Transverse colon (tissue), 4 donors: ENCODE results near the gene GPR42. TPM values are rescaled to one million over a fixed set of nuclear protein-coding genes. Genes with fewer than 3 reads are reported as not detected.
"Not testable (repeated sequence)": the region's sequence is repeated elsewhere in the genome, so short reads cannot be mapped to it uniquely, and the experiment has no call there.

ENCODE experiments used
- DNase-seq: peaks from one replicate; pipeline ENCODE4 v3.0.0-alpha.2; 2019
- H3K27ac ChIP-seq, 4 donors: fragments of 200-600 bp; sonication (generic); 2 replicates each; pipeline ENCODE4 v1.5.1; 2016 to 2018; ENCODE audit warnings: inconsistent platforms in 4 of 4
- H3K27me3 ChIP-seq: fragments of 200-600 bp; sonication (generic); 2 replicates; pipeline ENCODE4 v1.5.1; 2017; ENCODE audit warnings: inconsistent platforms
- H3K36me3 ChIP-seq, 4 donors: fragments of 200-600 bp; sonication (generic); 2 replicates each; pipeline ENCODE4 v1.5.1; 2017 to 2019; ENCODE audit warnings: inconsistent platforms in 4 of 4
- H3K4me1 ChIP-seq, 4 donors: fragments of 200-600 bp; sonication (generic); 2 replicates each; pipeline ENCODE4 v1.5.1; 2017 to 2020; ENCODE audit warnings: inconsistent platforms in 4 of 4
- H3K4me3 ChIP-seq, 4 donors: fragments of 200-600 bp; sonication (generic); 1 replicate in 1 of 4; 2 replicates in 3 of 4; pipeline versions ENCODE4 v1.5.1 to v1.6.1; 2017 to 2019; ENCODE audit warnings: inconsistent platforms in 4 of 4
- H3K9me3 ChIP-seq, 2 donors: fragments of 200-600 bp; sonication (generic); 2 replicates each; pipeline ENCODE4 v1.5.1; 2017 to 2019; ENCODE audit warnings: inconsistent platforms in 2 of 2
- EP300 ChIP-seq: sonication (generic); formaldehyde crosslinking; IDR thresholded peaks from one replicate; pipeline ENCODE4 v1.6.1; 2017; ENCODE audit warnings: antibody characterized with exemption, low read depth
- POLR2A ChIP-seq: fragments of 450-650 bp; IDR thresholded peaks from one replicate; pipeline ENCODE4 v1.6.1; 2016; ENCODE audit warnings: antibody characterized with exemption, mild to moderate bottlenecking, moderate library complexity
- POLR2AphosphoS5 ChIP-seq, 3 donors: sonication (generic); formaldehyde crosslinking; IDR thresholded peaks; one replicate each; pipeline ENCODE4 v1.6.1; 2016; ENCODE audit warnings: antibody characterized with exemption in 3 of 3
- WGBS, 2 donors: methylation state at CpG; one replicate each; pipeline ENCODE4 v1.1.5; 2018; ENCODE audit warnings: low coverage in 1 of 2; 5-methylcytosine and 5-hydroxymethylcytosine counted together
- in situ Hi-C, 4 donors: fragments of 200-750 bp; cut with MboI; loops; one replicate each; pipeline versions ENCODE4 v1.15.0 to v1.15.1; 2017; ENCODE audit warnings: low sequenced_read_pairs in 3 of 4, low pct_ligation_motif_present in 1 of 4, low pct_unique_long_range_greater_than_20kb in 1 of 4
- intact Hi-C: fragments of 100-400 bp; cut with DNase I; formaldehyde crosslinking; loops from one replicate; pipeline ENCODE4 v1.15.1; 2023; ENCODE audit warnings: low total_unique reads
- total RNA-seq, 4 donors: library from RNA; depleted of rRNA; stranded (reverse); fragments of >200 nt; gene quantifications; one replicate each; pipeline ENCODE4 v1.1.0, GENCODE V29; 2016
- TF ChIP-seq, protein P1 (sequence below), 5 experiments: fragments of 200-600 bp in 3 of 5; fragments of 450-650 bp in 2 of 5; sonication (generic) in 3 of 5; IDR thresholded peaks; 1 replicate in 2 of 5; 2 replicates in 3 of 5; pipeline ENCODE4 v1.5.1; 2016 to 2017; ENCODE audit warnings: antibody characterized with exemption in 5 of 5, inconsistent platforms in 3 of 5, mild to moderate bottlenecking in 2 of 5, moderate library complexity in 1 of 5

The GPR42 gene
- total RNA-seq, 4 donors from 2014 or later = not detected

GRCh38 chr19:35368378-35368777 is 2.5 kb upstream of the GPR42 start:
- in situ Hi-C loops (loop anchor here in 1 of 4 donors (25.0 kb wide), 1 partner anchor 94 kb away; no protein-coding TSS in a partner anchor), intact Hi-C loops (no loop called here)
- H3K4me3 ChIP-seq = no peak overlapping the region
- H3K27me3 ChIP-seq = no peaks in the 10 kb centered on the region
- no peak for DNase-seq
- no peak overlapping the region for H3K27ac ChIP-seq
- TF ChIP-seq, protein P1, sequence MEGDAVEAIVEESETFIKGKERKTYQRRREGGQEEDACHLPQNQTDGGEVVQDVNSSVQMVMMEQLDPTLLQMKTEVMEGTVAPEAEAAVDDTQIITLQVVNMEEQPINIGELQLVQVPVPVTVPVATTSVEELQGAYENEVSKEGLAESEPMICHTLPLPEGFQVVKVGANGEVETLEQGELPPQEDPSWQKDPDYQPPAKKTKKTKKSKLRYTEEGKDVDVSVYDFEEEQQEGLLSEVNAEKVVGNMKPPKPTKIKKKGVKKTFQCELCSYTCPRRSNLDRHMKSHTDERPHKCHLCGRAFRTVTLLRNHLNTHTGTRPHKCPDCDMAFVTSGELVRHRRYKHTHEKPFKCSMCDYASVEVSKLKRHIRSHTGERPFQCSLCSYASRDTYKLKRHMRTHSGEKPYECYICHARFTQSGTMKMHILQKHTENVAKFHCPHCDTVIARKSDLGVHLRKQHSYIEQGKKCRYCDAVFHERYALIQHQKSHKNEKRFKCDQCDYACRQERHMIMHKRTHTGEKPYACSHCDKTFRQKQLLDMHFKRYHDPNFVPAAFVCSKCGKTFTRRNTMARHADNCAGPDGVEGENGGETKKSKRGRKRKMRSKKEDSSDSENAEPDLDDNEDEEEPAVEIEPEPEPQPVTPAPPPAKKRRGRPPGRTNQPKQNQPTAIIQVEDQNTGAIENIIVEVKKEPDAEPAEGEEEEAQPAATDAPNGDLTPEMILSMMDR (IDR thresholded peaks at IDR 0.05) = no peak
- TF ChIP-seq EP300 (no peak), POLR2AphosphoS5 (IDR thresholded peaks at IDR 0.05) (no peak), POLR2A (no peak)
- WGBS, 2 donors = 40 to 50% methylated on average over 1 of the region's 1 CpG
- no peaks in the 10 kb centered on the region for H3K4me1 ChIP-seq
- no peaks in the 10 kb centered on the region for H3K36me3 ChIP-seq
- H3K9me3 ChIP-seq = no peaks in the 10 kb centered on the region

DNA sequence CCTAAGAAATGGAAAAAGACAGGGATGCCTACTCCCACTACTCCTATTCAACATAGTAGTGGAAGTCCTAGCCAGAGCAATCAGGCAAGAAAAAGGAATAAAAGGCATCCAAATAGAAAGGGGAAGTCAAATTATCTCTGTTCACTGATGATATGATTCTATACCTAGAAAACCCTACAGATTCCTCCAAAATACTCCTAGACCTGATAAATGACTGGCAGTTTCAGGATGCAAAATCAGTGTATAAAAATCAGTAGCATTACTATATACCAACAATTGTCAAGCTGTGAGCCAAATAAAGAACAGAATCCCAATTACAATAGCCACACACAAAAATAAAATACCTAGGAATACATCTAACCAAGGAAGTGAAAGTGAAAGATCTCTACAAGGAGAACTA is 1.3 kb upstream of the GPR42 start:
- intact Hi-C loops = no loop called here
- TF ChIP-seq POLR2A = no peak
- TF ChIP-seq EP300 = no peak

GRCh38 chr19:35373492-35373891 is 2.6 kb downstream of the GPR42 start:
- in situ Hi-C loops = loop anchor here in 1 of 4 donors (25.0 kb wide), 1 partner anchor 89 kb away; no protein-coding TSS in a partner anchor
- H3K9me3 ChIP-seq = no peaks in the 10 kb centered on the region
- H3K36me3 ChIP-seq = no peaks in the 10 kb centered on the region
- WGBS, 2 donors = 85 to 100% methylated on average over 1 to 7 of the region's 7 CpGs
- no peak overlapping the region for H3K27ac ChIP-seq
- H3K27me3 ChIP-seq = no peaks in the 10 kb centered on the region
- intact Hi-C loops = no loop called here
- no peak overlapping the region for H3K4me3 ChIP-seq
- no peak for DNase-seq
- TF ChIP-seq POLR2A (no peak), POLR2AphosphoS5 (IDR thresholded peaks at IDR 0.05) (no peak), EP300 (no peak)
- TF ChIP-seq, protein P1 (IDR thresholded peaks at IDR 0.05) = no peak
- no peaks in the 10 kb centered on the region for H3K4me1 ChIP-seq

More for the DNA sequence above, 1.3 kb upstream of the GPR42 start:
- Histone ChIP-seq H3K27ac (no peak overlapping the region), H3K4me1 (no peaks in the 10 kb centered on the region), H3K36me3 (no peaks in the 10 kb centered on the region), H3K9me3 (no peaks in the 10 kb centered on the region), H3K4me3 (no peak overlapping the region), H3K27me3 (no peaks in the 10 kb centered on the region)
- DNase-seq = no peak
- in situ Hi-C loops = loop anchor here in 1 of 4 donors (25.0 kb wide), 1 partner anchor 93 kb away; no protein-coding TSS in a partner anchor

DNA sequence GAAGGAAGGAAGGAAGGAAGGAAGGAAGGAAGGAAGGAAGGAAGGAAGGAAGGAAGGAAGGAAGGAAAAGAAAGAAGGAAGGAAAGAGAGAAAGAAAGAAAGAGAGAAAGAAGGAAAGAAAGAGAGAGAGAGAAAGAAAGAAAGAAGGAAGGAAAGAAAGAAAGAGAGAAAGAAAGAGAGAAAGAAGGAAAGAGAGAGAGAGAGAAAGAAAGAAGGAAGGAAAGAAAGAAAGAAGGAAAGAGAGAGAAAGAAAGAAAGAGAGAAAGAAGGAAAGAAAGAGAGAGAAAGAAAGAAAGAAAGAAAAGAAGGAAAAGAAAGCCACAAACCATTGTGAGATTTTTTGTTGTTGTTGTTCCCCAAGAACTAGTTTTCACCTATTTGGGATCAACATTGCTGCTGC is 3.2 kb downstream of the GPR42 start:
- H3K4me3 ChIP-seq, H3K9me3 ChIP-seq, H3K27ac ChIP-seq, H3K27me3 ChIP-seq, H3K36me3 ChIP-seq, intact Hi-C loops, DNase-seq, H3K4me1 ChIP-seq: not testable (repeated sequence)
- in situ Hi-C loops = loop anchor here in 1 of 4 donors (25.0 kb wide), 1 partner anchor 88 kb away; no protein-coding TSS in a partner anchor

GRCh38 chr19:35375505-35376307 is 4.8 kb downstream of the GPR42 start:
- in situ Hi-C loops (no loop called here), intact Hi-C loops (no loop called here)
- Histone ChIP-seq H3K4me1 (peaks cover 0 to 8% (median 2%) of the 10 kb centered on the region in 4 donors), H3K36me3 (no peaks in the 10 kb centered on the region), H3K27me3 (no peaks in the 10 kb centered on the region), H3K9me3 (no peaks in the 10 kb centered on the region), H3K27ac (no peak overlapping the region), H3K4me3 (no peak overlapping the region)
- no peak for DNase-seq
- TF ChIP-seq, protein P1 (IDR thresholded peaks at IDR 0.05) = no peak
- TF ChIP-seq POLR2A = no peak
- TF ChIP-seq EP300 = no peak
- no peak for TF ChIP-seq POLR2AphosphoS5 (IDR thresholded peaks at IDR 0.05)
- WGBS, 2 donors = 90 to 92% methylated on average over 11 to 12 of the region's 12 CpGs
